ENCODE data around the gene SHC3.
"Not testable (repeated sequence)": the region's sequence is repeated elsewhere in the genome, so short reads cannot be mapped to it uniquely, and the experiment has no call there.

SHC3 gene, protein sequence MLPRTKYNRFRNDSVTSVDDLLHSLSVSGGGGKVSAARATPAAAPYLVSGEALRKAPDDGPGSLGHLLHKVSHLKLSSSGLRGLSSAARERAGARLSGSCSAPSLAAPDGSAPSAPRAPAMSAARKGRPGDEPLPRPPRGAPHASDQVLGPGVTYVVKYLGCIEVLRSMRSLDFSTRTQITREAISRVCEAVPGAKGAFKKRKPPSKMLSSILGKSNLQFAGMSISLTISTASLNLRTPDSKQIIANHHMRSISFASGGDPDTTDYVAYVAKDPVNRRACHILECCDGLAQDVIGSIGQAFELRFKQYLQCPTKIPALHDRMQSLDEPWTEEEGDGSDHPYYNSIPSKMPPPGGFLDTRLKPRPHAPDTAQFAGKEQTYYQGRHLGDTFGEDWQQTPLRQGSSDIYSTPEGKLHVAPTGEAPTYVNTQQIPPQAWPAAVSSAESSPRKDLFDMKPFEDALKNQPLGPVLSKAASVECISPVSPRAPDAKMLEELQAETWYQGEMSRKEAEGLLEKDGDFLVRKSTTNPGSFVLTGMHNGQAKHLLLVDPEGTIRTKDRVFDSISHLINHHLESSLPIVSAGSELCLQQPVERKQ

DNA sequence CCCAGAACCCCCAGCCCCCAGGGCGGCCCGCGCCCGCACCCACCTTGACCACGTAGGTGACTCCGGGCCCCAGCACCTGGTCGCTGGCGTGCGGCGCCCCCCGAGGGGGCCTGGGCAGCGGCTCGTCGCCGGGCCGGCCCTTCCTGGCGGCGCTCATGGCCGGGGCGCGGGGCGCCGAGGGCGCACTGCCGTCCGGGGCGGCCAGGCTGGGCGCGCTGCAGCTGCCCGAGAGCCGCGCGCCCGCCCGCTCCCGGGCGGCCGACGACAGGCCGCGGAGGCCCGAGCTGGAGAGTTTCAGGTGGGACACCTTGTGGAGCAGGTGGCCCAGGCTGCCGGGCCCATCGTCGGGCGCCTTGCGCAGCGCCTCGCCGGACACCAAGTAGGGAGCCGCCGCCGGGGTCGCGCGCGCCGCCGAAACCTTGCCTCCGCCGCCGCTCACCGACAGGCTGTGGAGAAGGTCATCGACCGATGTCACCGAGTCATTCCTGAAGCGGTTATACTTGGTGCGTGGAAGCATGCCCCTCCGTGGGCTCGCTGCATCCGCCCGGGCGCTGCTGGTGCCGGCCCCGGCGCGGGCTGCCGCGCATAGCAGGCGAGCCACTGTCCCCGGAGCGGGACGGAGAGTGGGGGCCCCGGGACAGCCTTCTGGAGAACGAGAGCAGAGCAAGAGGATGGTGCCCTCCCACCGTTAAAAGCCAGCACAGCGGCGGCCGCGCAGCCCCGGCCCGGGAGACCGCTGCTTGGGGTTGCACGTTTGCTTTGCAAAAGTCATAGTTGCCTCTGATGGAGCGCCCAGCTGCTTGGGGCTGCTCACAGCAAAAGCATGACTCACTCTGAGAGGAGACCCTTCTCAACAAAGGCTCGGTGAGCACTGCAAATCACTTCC, at the start of gene SHC3:
TSS of gene SHC3 (minus strand) at position 875 of the 886 bp plus-strand sequence. CDS start at position 517, 358 bp downstream.
- no peak for DNase-seq (ENCODE audit: low read depth in 1 of 2, low spot score in 1 of 2)

DNA sequence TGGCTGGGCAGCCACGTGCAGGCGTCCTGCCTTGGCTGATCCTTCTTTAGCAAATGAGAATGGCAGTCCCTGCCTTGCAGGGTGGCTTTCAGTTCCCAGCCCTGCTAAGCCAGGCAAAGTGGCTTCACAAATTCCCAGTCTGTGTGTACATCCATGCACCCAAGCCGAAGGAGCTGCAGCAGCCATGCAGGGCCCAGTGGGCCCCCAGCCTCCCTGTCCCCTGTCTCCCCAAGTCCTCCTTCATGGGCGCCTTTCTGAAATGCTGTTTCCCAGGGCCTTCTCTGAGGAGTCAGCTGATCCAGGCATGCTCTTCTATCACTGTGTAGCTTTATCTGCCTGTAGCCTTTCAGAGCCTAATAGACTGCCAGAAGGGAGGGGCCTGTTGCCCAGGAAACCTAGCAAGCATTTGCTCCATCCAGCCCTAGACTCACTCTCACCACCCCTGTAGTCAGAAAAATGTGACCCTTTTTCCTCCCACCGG, 47.4 kb upstream of the SHC3 start:
- DNase-seq (ENCODE audit: low read depth in 1 of 2, low spot score in 1 of 2) = no peak

DNA sequence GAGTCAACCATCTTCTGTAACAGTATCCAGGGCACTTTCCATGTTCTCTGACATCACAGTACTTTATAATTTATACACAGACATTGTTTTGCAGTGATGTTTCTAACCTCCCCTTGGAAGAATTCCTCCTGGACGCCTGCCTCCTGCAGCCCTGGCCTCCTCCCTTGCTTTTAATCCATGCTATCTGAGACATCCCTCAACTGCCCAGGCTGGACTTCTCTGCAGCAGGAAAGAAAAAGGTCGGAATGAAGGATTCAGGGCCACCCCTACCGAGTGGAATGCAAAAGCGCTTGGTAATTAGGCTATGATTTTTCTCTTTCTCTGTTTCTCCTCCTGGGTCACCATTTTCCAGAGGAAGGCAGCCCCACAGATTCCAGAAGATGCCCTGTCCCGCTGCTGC, 47.0 kb upstream of the SHC3 start:
- no peak for DNase-seq (ENCODE audit: low read depth in 1 of 2, low spot score in 1 of 2)

- DNase-seq (ENCODE audit: low read depth in 1 of 2, low spot score in 1 of 2) = no peak
Measured at GRCh38 chr9:89225036-89225435, 46.4 kb upstream of the SHC3 start.

- no peak for DNase-seq (ENCODE audit: low read depth in 1 of 2, low spot score in 1 of 2)
Measured at GRCh38 chr9:89224633-89225032, 46.0 kb upstream of the SHC3 start.

- no peak for DNase-seq (ENCODE audit: low read depth in 1 of 2, low spot score in 1 of 2)
Measured at GRCh38 chr9:89223396-89223977, 44.9 kb upstream of the SHC3 start.

DNA sequence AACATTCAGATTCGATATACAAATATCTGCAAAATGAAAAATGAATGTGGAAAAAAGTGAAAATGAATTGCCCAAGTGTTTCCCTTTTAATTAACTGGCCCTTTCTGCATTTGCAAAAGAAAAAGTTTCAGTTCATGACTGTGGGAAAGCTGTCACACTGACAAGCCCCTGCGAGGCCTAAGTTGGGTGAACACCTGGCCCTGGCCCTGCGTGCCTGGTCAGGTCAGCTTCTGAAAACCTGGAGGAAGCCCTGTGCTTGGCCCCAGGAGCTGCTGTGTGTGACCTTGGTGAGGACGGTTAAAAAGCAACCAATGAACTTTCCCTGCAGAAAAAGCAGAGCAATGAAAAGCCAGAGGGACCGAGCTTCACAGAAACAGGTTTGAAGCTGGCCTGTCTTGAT, 41.0 kb upstream of the SHC3 start:
- DNase-seq (ENCODE audit: low read depth in 1 of 2, low spot score in 1 of 2) = no peak

- no peak for DNase-seq (ENCODE audit: low read depth in 1 of 2, low spot score in 1 of 2)
Measured at GRCh38 chr9:89218040-89218928, 39.7 kb upstream of the SHC3 start.

GRCh38 chr9:89215342-89215741, 36.7 kb upstream of the SHC3 start:
- no peak for DNase-seq (ENCODE audit: low read depth in 1 of 2, low spot score in 1 of 2)

- no peak for DNase-seq (ENCODE audit: low read depth in 1 of 2, low spot score in 1 of 2)
Measured at GRCh38 chr9:89213396-89213880, 34.8 kb upstream of the SHC3 start.

DNA sequence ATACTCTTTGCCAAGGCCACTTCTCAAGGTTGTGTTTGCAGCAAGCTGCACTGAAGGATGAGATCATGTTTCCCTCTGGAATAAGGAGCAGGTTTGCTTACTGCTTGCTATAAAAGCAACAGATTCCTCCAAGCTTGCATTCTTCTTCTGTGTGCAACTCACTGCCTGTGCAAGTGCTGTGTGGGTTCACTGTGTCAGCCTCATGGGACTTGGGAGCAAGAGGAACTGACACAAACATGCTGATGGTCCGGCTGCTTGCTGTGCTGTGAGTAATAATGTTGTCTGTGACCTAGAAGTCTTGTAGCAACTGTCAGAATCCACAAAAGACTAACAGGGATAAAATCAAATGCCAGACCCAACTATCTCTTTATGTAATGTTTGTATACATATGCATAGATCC, 33.6 kb upstream of the SHC3 start:
- DNase-seq (ENCODE audit: low read depth in 1 of 2, low spot score in 1 of 2) = no peak

DNA sequence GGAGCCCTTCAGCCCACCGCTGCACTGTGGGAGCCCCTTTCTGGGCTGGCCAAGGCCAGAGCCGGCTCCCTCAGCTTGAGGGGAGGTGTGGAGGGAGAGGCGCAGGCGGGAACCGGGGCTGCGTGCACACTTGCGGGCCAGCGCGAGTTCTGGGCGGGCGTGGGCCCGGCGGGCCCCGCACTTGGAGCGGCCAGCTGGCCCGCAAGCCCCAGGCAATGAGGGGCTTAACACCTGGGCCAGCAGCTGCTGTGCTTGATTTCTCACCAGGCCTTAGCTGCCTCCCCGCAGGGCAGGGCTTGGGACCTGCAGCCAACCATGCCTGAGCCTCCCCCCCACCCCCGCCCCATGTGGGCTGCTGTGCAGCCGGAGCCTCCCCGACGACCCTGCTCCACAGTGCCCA, 30.7 kb upstream of the SHC3 start:
- DNase-seq (ENCODE audit: low read depth in 1 of 2, low spot score in 1 of 2) = not testable (repeated sequence)

DNA sequence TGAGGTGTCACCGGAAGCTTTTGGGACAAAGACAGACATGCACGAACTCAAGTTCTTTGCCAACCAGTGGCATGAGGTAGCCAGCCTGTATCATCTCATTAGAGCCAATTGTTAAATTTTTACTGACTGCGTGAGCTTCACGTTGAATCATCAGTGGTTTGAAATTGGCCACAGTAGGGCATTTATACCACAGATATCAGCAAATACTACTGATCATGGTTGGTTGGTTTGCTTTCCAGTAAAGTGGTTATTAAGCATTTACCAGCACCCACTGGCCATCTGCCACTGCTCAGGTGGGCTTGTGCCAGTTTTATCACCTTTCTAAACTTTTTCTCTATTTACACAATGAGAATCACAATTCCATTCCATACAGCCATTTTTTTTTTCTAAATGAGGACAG, 28.4 kb upstream of the SHC3 start:
- no peak for DNase-seq (ENCODE audit: low read depth in 1 of 2, low spot score in 1 of 2)

- no peak for DNase-seq (ENCODE audit: low read depth in 1 of 2, low spot score in 1 of 2)
Measured at GRCh38 chr9:89204801-89205200, 26.2 kb upstream of the SHC3 start.

GRCh38 chr9:89195131-89195797, 16.6 kb upstream of the SHC3 start:
- no peak for DNase-seq (ENCODE audit: low read depth in 1 of 2, low spot score in 1 of 2)

DNA sequence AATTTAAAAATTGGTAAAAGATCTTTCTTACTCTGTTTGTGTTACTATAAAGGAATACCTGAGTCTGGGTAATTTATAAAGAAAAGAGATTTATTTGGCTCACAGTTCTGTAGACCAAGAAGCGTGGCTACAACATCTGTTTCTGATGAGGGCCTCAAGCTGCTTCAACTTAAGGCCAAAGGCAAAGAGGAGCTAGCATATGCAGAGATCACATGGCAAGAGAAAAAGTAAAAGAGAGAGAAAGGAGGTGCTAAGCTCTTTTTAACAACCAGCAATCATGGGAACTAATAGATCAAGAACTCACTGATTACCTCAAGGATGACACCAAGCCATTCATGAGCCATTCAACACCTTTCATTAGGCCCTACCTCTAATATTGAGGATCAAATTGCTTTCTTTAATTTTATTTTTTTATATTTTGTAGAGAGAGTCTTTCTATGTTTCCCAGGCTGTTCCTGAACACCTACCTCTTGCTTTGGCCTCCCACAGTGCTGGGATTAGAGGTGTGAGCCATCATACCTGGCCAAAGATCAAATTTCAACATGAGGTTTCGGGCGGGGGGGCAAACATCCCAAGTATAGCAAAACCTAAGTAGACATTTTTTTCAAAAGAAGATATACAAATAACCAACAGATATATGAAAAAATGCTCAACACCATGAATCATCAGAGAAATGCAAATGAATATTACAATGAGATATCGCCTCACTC, 16.0 kb upstream of the SHC3 start:
- no peak for DNase-seq (ENCODE audit: low read depth in 1 of 2, low spot score in 1 of 2)

GRCh38 chr9:89191004-89191403, 12.4 kb upstream of the SHC3 start:
- no peak for DNase-seq (ENCODE audit: low read depth in 1 of 2, low spot score in 1 of 2)

DNA sequence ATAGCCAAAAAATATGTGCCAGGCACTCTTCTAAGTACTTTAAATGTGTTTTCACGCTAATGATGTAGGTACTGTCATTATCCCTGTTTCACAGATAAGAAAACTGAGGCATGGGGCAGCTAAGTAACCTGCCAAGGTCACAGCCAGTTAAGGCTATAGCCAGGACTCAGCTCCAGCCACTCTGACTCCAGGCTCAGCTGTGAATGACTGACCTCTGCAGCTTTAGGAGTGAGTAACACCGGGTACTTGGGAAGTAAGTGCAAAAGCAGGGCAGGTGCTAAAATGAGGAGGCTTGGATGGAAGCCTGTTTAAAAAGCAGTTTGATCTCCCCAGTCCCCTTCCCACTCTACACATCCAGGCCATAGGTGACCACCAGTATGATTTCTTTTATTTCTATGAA, 10.6 kb upstream of the SHC3 start:
- DNase-seq (ENCODE audit: low read depth in 1 of 2, low spot score in 1 of 2) = no peak

GRCh38 chr9:89187950-89188349, 9.3 kb upstream of the SHC3 start:
- DNase-seq (ENCODE audit: low read depth in 1 of 2, low spot score in 1 of 2) = no peak
